Measurements from ENCODE around the gene RLBP1.

DNA sequence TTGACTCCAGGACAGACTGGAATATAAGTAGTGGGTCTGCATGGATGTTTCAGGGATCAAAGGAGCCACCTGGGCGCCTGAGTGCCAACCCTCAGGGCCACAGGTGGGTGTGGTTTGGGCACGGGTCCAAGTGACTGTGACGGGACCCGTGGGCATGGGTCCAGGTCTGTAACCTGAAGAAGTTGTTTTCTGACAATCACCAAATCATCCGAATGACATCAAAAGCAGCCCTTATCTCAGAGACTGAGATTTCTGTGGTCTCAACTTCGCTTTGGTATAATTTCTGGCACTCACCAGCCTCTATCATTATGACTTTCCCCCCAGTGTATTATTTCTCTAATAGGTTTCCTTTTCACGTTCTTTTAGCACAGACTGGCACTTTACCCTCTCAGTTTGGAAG is 24.4 kb downstream of the RLBP1 start:
- TF ChIP-seq CTCF (conservative IDR thresholded peaks at IDR 0.05; ENCODE audit: low read depth, low read length): no peak
- TF ChIP-seq EZH2phosphoT487 (IDR thresholded peaks at IDR 0.05; ENCODE audit: borderline replicate concordance, low read length): no peak
- TF ChIP-seq EZH2 (IDR thresholded peaks at IDR 0.05; ENCODE audit: low read length, unreplicated experiment): no peak
